GM15510 (cell line): ENCODE measurements around the gene DND1.

Experiments used
- POLR2A ChIP-seq: IDR thresholded peaks from 3 replicates; pipeline ENCODE4 v1.6.1; 2011; ENCODE audit warnings: borderline replicate concordance; ENCODE audit not compliant: insufficient read length; ENCODE audit errors: extremely low read depth

The DND1 gene

DNA sequence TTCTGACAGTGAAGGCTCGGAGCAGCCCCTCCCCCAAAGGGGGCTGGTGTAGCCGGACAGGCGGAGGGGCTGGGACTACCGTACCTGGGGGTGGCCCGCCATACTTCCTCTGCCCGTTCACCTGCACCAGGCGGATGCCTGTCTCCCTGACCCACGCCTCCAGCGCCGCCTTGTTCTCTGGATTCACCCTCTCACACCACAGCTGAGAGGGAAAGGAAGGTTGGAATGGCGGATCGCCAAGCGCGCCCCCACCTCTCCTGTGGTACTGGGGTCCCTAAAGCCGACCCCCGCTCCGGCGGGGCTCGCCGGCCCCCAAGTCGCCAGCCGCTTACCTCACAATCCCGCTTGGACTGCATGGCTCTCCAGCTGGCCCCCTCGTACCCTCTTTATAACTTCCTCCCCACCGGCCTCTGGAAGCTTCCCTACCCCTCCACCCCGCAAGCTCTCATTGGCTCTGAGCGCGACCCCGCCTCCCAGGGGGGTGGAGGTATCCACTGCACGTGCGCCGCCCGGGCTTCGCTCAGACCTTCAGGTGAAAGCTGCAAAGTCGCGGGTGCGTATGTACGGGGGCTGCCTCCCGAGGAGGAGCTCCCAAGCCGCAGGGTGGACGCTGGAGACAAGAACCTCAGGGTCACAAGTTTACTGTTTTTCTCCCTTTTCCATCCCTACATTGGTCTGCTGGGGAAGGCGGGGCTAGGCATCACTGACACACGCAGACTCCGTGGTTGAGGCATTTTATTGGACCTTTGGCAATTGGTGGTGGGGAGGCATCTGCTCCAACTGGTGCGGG, at the start of gene DND1:
Gene DND1 (minus strand): TSS at position 390 of the 790 bp plus-strand sequence. CDS start 34 bp downstream, at position 356.
- no peak for TF ChIP-seq POLR2A

DNA sequence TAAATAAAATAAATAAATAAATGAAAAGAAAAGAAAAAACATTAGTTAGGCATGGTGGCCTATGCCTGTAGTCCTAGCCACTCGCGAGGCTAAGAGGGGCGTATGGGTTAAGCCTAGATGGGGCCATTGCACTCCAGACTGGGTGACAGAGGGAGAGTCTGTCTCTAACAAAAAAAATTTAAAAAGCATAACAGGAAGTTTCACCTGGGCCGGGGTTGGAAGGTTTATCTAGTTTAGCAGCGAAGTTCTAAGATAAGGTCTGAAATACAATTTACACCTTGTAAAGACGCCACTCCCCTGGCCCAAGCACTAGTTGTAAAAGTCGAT, 44.9 kb upstream of the DND1 start:
- no peak for TF ChIP-seq POLR2A

DNA sequence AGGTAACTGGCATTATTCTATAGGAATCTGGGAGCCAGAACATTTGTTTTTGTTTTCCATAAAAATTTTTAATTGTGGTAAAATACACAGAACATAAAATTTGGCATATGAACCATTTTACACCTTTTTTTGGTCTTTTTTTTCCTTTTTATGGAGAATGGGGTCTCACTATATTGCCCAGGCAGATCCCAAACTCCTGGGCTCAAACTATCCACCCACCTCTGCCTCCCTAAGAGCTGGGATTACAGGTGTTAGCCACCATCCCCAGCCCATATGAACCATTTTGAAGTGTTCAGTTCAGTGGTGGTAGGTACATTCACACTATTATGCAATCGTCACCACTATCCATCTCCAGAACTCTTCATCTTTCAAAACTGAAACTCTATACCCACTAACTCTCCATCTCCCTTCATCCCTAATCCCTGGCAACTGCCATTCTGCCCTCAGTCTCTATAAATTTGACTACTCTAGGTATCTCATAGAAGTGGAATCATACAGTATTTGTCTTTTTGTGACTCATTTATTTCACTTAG, 40.3 kb upstream of the DND1 start:
- no peak for TF ChIP-seq POLR2A

DNA sequence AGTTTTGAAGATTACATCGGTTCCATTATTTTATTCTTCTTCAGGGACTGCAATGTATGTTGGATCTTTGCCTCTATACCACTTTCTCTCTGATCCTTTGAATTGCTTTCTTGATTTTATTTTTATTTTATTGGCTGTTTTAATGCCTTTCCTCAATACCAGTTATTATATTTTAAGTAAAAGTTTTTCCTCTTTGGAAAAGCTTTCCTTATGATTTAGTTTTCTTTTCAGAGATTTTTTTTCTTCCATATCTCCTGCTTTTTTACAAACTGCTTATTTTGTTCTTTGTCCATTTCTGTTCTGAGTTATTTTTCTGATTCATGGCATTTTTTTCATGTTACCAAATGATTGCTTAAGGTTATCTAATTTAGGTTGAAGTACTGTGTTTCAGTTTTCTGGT, 38.4 kb upstream of the DND1 start:
- no peak for TF ChIP-seq POLR2A

DNA sequence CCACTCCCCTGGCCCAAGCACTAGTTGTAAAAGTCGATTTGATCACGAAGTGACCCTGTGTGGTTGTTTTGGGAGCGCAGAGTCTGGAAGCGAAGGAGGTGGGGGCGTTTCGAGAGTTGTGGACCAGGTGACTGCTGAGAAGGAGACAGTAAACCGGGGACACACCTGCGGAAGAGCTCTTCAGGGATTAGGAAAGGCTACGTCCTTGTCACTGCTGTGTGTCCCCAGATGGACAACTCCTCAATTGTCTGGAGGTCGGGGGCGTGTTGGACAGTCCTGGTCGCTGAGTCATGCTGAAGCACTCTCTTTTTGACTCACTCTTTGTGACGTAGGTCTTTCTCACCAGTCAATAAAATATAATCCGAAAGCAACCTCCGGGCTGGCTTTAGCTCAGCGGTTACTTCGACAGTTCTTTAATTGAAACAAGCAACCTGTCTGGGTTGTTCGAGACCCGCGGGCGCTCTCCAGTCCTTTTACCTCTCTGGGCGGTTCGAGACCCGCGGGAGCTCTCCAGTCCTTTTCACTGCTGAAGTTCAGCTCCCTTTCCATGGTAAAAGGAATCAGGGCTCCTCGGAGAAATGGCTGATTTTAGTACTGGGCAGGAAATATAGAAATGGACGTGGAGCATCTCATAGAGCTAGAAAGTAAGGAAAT, 37.6 kb upstream of the DND1 start:
- no peak for TF ChIP-seq POLR2A

DNA sequence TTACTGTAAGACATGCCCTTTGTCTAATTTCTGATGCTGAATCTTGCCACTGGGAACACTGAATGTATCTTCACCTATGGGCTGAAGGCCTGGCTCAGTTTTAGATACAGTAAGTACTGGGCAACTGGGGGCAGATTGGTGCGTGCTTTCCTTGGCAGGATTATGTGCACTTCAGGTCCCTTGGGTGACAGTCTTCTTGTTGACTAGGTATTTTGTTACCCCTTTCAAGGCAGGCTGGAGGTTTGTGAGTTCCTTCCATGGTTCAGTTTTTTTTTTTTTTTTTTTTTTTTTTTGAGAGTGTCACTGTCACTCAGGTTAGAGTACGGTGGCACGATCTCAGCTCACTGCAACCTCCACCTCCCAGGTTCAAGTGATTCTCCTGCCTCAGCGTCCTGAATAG, 34.4 kb upstream of the DND1 start:
- TF ChIP-seq POLR2A, result no peak

DNA sequence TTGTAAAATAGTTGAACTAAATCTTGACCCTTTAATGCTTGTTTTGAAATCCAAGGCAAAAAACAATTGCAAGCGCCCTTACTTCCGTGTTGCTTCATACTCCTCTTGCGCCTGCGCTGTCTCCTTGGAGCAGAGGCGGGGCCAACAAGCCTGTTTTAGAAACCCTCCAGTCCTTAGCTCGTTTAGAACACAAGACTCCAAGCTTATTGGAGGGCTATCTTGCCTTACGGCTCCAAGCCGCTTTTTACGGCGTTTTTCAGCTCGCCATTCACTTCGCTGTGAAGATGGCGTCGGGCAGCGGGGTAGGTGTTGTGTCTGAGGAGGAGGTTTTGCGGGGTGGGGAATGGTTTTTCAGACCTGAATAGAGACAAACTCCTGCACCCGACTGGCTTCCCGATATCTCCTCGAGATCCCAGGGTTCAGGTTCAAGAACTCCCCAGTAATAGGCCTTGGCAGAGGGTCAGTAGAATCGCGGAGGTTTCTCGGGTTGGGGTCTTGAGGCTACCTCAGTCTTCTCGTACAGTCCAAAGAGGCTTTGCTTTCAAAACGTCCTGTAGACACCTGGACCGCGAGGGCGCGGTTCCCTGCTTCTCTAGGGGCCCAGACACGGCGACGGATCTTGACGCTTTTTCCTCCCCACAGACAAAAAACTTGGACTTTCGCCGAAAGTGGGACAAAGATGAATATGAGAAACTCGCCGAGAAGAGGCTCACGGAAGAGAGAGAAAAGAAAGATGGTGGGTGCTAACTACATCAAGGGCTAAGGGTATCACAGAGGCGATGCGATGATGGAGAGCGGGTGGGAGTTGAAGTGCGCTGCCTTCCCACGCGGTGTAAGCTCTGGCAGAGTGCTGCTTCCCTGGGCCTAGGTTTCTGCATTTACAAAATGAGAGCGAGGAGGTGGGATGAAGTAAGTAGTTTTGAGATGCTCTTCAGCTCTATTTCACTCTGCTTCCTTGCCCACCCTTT, 27.1 kb upstream of the DND1 start, which contains the start of gene ZMAT2:
Gene ZMAT2 (plus strand): TSS at position 271 of the 968 bp plus-strand sequence. CDS start 14 bp downstream, at position 285.
- peak; percentile 71 for TF ChIP-seq POLR2A

DNA sequence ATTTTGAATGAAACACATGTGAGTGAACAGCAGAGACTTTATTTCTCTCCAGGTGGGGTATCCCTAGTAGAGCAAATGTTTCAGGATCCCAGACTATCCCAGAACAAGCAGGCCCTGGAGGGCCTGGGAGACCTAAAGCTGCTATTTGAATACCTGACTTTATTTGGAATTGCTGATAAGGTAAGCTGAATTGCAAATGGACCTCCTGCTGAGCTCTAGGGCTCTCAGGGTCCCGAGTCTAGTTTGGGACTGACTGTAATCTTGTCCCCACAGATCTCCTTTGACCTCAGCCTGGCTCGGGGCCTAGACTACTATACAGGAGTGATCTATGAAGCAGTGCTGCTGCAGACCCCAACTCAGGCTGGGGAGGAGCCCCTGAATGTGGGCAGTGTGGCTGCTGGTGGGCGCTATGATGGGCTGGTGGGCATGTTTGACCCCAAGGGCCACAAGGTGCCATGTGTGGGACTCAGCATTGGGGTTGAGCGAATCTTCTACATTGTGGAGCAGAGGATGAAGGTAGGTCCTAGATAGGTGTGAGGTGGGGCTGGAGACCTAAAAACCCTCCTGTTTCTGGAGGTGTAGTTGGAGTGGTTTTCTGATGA, 23.6 kb upstream of the DND1 start:
- no peak for TF ChIP-seq POLR2A

DNA sequence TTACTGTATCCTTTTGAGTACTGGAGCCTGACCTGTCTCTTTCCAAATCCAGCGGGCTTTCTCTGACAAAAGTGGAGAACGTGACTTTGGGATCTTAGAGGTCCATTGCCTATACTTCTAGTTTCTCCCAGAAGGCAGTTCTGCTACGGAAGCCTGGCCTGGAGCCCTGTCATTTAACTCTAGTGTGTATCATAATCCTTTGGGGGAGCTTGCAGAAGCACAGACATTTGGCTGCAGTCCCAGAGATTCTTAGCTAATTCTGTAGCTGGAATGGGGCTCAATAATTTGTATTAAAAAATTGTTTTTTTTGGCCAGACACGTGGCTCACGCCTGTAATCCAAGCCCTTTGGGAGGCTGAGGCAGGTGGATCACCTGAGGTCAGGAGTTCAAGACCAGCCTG, 20.9 kb upstream of the DND1 start:
- no peak for TF ChIP-seq POLR2A

DNA sequence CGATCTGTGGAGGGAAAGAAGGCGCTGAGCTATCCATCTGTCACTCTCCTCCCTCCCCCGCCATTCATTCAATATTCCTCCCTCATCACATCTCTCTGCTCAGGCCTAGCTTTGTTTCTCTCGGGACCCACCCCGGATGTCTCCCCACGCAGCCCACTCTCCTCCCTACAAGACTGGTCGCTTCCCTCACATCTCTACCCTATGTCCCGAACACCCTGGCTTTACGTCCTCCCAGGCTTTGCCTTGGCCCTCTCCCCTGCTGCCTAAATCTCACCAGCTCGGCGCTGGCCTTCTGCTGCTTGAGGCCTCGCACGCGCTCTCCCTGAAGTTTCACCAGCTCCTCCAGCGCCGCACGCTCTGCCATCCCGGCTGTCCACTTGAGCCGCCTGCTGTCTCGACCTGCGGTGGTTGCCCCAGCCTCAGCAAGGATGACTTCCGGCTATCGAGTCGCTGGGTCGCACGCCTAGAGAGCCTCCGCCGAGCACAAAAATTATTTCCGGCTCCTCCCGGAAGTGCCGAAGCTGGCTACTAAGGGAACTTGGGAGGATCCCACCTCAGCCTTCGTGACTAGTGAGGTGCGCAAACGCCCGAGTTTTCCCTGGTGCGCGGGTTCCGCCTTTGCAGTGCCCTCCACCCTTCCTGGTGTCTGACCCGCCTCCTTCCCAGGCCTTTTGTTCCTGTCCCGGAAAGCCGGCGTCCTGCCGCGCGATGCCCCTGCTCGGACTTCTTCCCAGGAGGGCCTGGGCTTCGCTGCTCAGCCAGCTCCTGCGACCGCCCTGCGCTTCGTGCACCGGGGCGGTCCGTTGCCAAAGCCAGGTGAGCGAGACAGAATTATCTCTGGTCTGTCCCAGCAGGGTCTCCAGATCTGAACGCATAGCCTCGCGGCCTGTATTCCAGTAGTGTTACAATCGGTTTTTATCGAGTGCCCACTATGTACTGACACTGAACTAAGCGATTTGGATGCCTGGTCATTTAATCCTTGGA, 17.9 kb upstream of the DND1 start, which contains the start of the genes HARS1 and HARS2:
Gene HARS1 (minus strand): TSS at position 430 of the 984 bp plus-strand sequence. CDS start 66 bp downstream, at position 364.
Gene HARS2 (plus strand): TSS at position 515 of the 984 bp plus-strand sequence. CDS start 194 bp downstream, at position 709.
- TF ChIP-seq POLR2A, result peak; percentile 95

DNA sequence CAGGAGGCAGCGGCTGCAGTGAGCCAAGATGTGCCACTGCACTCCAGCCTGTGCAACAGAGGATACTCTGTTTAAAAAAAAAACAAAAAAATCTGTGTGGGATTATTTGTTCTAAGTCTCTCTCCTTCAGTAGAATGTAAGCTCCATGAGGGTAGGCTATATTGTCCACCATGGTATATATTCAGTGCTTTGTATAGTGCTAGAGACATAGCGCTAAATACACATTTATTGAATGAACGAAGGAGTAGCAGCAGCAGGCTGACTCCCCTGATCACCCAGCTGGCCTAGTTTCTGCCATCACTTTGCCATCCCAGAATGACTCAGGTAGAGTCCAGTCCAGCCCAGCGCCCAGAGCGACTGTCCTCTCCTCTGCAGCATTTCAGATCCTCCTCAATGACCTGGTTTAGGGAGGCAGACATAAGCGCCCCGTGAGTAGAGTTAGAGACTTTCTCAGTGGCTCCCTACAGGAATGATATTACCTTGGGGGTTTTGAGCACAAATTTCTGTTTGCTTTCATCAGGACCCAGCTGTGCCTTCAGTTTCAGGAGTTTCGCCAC, 17.1 kb upstream of the DND1 start:
- no peak for TF ChIP-seq POLR2A

DNA sequence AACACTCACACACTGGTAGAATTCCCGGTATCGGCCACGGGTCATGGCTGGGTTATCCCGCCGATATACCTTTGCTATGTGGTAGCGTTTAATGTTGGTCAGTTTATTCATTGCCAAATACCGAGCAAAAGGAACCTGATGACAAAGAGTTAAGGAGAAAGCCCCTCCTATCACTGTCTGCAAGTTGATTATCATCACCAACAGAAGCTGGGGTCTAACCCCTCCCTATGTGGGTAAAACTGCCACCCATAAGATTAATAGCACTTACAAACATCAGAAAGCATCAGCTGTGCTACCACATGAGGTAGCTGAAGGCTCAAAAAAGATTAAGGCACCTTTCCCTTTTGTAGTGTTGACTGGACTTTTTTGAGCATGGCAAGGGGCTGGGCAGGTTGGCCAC, 5.6 kb upstream of the DND1 start:
- no peak for TF ChIP-seq POLR2A

DNA sequence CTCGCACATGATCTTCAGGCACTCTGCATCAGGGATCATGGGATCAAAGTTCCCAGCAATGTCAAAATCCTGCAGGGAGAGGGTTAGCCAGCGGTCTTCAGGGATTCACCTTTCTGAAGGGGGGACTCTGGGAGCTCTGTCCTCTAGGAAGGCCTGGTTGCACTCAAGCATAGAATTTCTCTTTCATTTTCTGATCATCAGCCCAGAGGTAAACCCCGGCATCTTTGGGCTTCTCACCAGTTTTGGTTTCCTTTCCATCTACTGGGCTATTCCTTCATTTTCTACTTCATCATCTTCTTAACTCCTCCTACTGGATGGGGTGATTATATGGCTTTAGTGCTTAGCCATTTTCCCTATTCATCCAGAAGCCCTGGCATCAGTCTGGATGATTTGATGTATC, 4.6 kb upstream of the DND1 start:
- no peak for TF ChIP-seq POLR2A
